Fibroblast of the conjunctiva (primary cell): ENCODE measurements around the gene TRAPPC12.
A peak's percentile ranks its signal among the peaks of the same experiment; 100 is the strongest.

Source experiments
- DNase-seq: peaks from one replicate; pipeline ENCODE4 v3.0.0-alpha.2; 2010; ENCODE audit warnings: low read depth

The TRAPPC12 gene

GRCh38 chr2:3470166-3470651 is 90.7 kb downstream of the TRAPPC12 start:
- peak; percentile 68 for DNase-seq

- no peak for DNase-seq
Observed at GRCh38 chr2:3470856-3471737, 91.6 kb downstream of the TRAPPC12 start.

GRCh38 chr2:3472296-3472695 is 92.8 kb downstream of the TRAPPC12 start:
- no peak for DNase-seq

GRCh38 chr2:3472966-3473365 is 93.5 kb downstream of the TRAPPC12 start:
- no peak for DNase-seq

GRCh38 chr2:3475771-3476170 is 96.3 kb downstream of the TRAPPC12 start:
- DNase-seq = no peak

- DNase-seq = peak; percentile 36
Observed at GRCh38 chr2:3476321-3476984, 97.0 kb downstream of the TRAPPC12 start.

- no peak for DNase-seq
Observed at GRCh38 chr2:3476985-3477327, 97.5 kb downstream of the TRAPPC12 start.

GRCh38 chr2:3478846-3479385 is 99.4 kb downstream of the TRAPPC12 start:
- DNase-seq = no peak

GRCh38 chr2:3479430-3480320 is 100.2 kb downstream of the TRAPPC12 start:
- DNase-seq = no peak

GRCh38 chr2:3480352-3481010 is 101.0 kb downstream of the TRAPPC12 start:
- no peak for DNase-seq

GRCh38 chr2:3481011-3481400 is 101.5 kb downstream of the TRAPPC12 start:
- no peak for DNase-seq

- no peak for DNase-seq
Observed at GRCh38 chr2:3481736-3482362, 102.4 kb downstream of the TRAPPC12 start.

- DNase-seq = no peak
Observed at GRCh38 chr2:3482363-3482821, 102.9 kb downstream of the TRAPPC12 start.

- DNase-seq = no peak
Observed at GRCh38 chr2:3483227-3483985, 103.9 kb downstream of the TRAPPC12 start.

GRCh38 chr2:3483986-3484960 is 104.8 kb downstream of the TRAPPC12 start:
- DNase-seq = no peak

- no peak for DNase-seq
Observed at GRCh38 chr2:3485166-3485565, 105.7 kb downstream of the TRAPPC12 start.

- no peak for DNase-seq
Observed at GRCh38 chr2:3486047-3487027, 106.8 kb downstream of the TRAPPC12 start.

- DNase-seq = no peak
Observed at GRCh38 chr2:3487028-3487425, 107.5 kb downstream of the TRAPPC12 start.
